ENCODE data around the gene CCDC85B. TPM values are rescaled to one million over a fixed set of nuclear protein-coding genes. Genes with fewer than 3 reads are reported as not detected.

CCDC85B gene
- total RNA-seq, 2 donors from 2014 or later, result 115 to 172 TPM

- Histone ChIP-seq H3K4me1 (peaks cover 0 to 30% of the 10 kb centered on the region in 2 donors), H3K9me3 (no peaks in the 10 kb centered on the region), H3K36me3 (peaks cover 12% of the 10 kb centered on the region), H3K4me3 (no peak overlapping the region), H3K27ac (no peak overlapping the region), H3K27me3 (no peaks in the 10 kb centered on the region)
- DNase-seq (ENCODE audit: low spot score), result no peak
- TF ChIP-seq CTCF (IDR thresholded peaks at IDR 0.05), result no peak
These were observed 31.4 kb downstream of the CCDC85B start for GRCh38 chr11:65921876-65922275.

- Histone ChIP-seq H3K27me3 (no peaks in the 10 kb centered on the region), H3K27ac (no peak overlapping the region), H3K4me1 (peaks cover 0 to 23% of the 10 kb centered on the region in 2 donors), H3K9me3 (no peaks in the 10 kb centered on the region), H3K4me3 (no peak overlapping the region), H3K36me3 (peaks cover 12% of the 10 kb centered on the region)
- DNase-seq (ENCODE audit: low spot score), result no peak
- TF ChIP-seq CTCF (IDR thresholded peaks at IDR 0.05), result no peak
These were observed 32.1 kb downstream of the CCDC85B start for GRCh38 chr11:65922565-65922964.

GRCh38 chr11:65925397-65925796, 34.9 kb downstream of the CCDC85B start:
- no peak for DNase-seq (ENCODE audit: low spot score)
- peaks cover 0 to 8% of the 10 kb centered on the region in 2 donors for H3K4me1 ChIP-seq
- H3K27ac ChIP-seq, result no peak overlapping the region
- no peaks in the 10 kb centered on the region for H3K27me3 ChIP-seq
- H3K36me3 ChIP-seq, result peaks cover 12% of the 10 kb centered on the region
- no peaks in the 10 kb centered on the region for H3K9me3 ChIP-seq
- no peak overlapping the region for H3K4me3 ChIP-seq
- TF ChIP-seq CTCF (IDR thresholded peaks at IDR 0.05), result no peak

- no peak for DNase-seq (ENCODE audit: low spot score)
- no peak overlapping the region for H3K27ac ChIP-seq
- peaks cover 2% of the 10 kb centered on the region for H3K36me3 ChIP-seq
- H3K9me3 ChIP-seq, result no peaks in the 10 kb centered on the region
- no peaks in the 10 kb centered on the region for H3K4me1 ChIP-seq
- no peak overlapping the region for H3K4me3 ChIP-seq
- no peaks in the 10 kb centered on the region for H3K27me3 ChIP-seq
- TF ChIP-seq CTCF (IDR thresholded peaks at IDR 0.05), result no peak
These were observed 37.5 kb downstream of the CCDC85B start for GRCh38 chr11:65927904-65928397.

- Histone ChIP-seq H3K27ac (no peak overlapping the region), H3K4me1 (no peaks in the 10 kb centered on the region), H3K27me3 (no peaks in the 10 kb centered on the region), H3K36me3 (no peaks in the 10 kb centered on the region), H3K9me3 (no peaks in the 10 kb centered on the region), H3K4me3 (no peak overlapping the region)
- DNase-seq (ENCODE audit: low spot score), result no peak
- TF ChIP-seq CTCF (IDR thresholded peaks at IDR 0.05), result no peak
These were observed 38.2 kb downstream of the CCDC85B start for GRCh38 chr11:65928667-65929066.
